Measurements from ENCODE around the gene CTDSPL. TPM values are rescaled to one million over a fixed set of nuclear protein-coding genes. Genes with fewer than 3 reads are reported as not detected.

The CTDSPL gene
- total and polyA plus RNA-seq, 2 of the 13 experiments (the other 11 are each of a cell fraction or from before 2014, with no cell fraction given), result 26.1 to 142 TPM

GRCh38 chr3:38026856-38027255 lies 165.2 kb downstream of the CTDSPL start:
- POLR2A ChIA-PET, result no interaction called here
- TF ChIP-seq ZNF569 (CRISPR knock-in tag; IDR thresholded peaks at IDR 0.05; ENCODE audit: borderline replicate concordance), result no peak
- TF ChIP-seq ZNF33A (CRISPR knock-in tag; IDR thresholded peaks at IDR 0.05; ENCODE audit: borderline replicate concordance), result no peak
- no peak for TF ChIP-seq ZBTB42 (CRISPR knock-in tag; IDR thresholded peaks at IDR 0.05)
- no peak for TF ChIP-seq ZNF703 (CRISPR knock-in tag; IDR thresholded peaks at IDR 0.05; ENCODE audit: borderline replicate concordance)
- no peak for TF ChIP-seq ZNF75D (CRISPR knock-in tag; IDR thresholded peaks at IDR 0.05; ENCODE audit: borderline replicate concordance)
- no peak for TF ChIP-seq CENPT (CRISPR knock-in tag; IDR thresholded peaks at IDR 0.05; ENCODE audit: low read depth)
- TF ChIP-seq ZFP37 (CRISPR knock-in tag; IDR thresholded peaks at IDR 0.05; ENCODE audit: borderline replicate concordance), result no peak
- no peak for TF ChIP-seq HNRNPUL1 (IDR thresholded peaks at IDR 0.05; ENCODE audit: low read depth, low read length)
- TF ChIP-seq ZNF576 (CRISPR knock-in tag; IDR thresholded peaks at IDR 0.05), result no peak
- TF ChIP-seq ZSCAN20 (CRISPR knock-in tag; IDR thresholded peaks at IDR 0.05; ENCODE audit: borderline replicate concordance), result no peak
- no peak for TF ChIP-seq HNRNPLL (IDR thresholded peaks at IDR 0.05; ENCODE audit: low read depth, low read length, poor library complexity, severe bottlenecking)
- TF ChIP-seq ZNF737 (CRISPR knock-in tag; IDR thresholded peaks at IDR 0.05; ENCODE audit: borderline replicate concordance), result no peak
- TF ChIP-seq ZMYM3 (CRISPR knock-in tag; IDR thresholded peaks at IDR 0.05), result no peak
- no peak for TF ChIP-seq NFKB2 (CRISPR knock-in tag; IDR thresholded peaks at IDR 0.05; ENCODE audit: borderline replicate concordance)

More at GRCh38 chr3:38026856-38027255, 165.2 kb downstream of the CTDSPL start:
- FAIRE-seq, result no peak
- H3K4me3 ChIP-seq (replicated peaks in 1 of 3; ENCODE audit: insufficient read depth in 1 of 3, low read depth in 2 of 3, low read length in 3 of 3), result no peak overlapping the region
- BruUV-seq (replicated peaks), result no TSS peak
- no peak overlapping the region for H3K27ac ChIP-seq (ENCODE audit: extremely low read length, insufficient read depth, low read length)
- in situ Hi-C loops (cut with HindIII; ENCODE audit: extremely low pct_ligation_motif_present, low pct_unique_long_range_greater_than_20kb) (no loop called here), intact Hi-C loops (cut with micrococcal nuclease; ENCODE audit: unreplicated experiment) (no loop called here)
- H4K20me1 ChIP-seq (ENCODE audit: insufficient read depth, low read length), result no peaks in the 10 kb centered on the region
- CTCF ChIA-PET (ENCODE audit: low intra/inter-chr PET ratio, low total read pairs), result no interaction called here
- H3K9me3 ChIP-seq (ENCODE audit: low read length), result no peaks in the 10 kb centered on the region
- peaks cover 51% of the 10 kb centered on the region for H3K4me1 ChIP-seq (ENCODE audit: insufficient read depth, low read length)
- H3K9ac ChIP-seq (ENCODE audit: insufficient read depth, low read depth, low read length), result no peak overlapping the region
- no peak for DNase-seq (ENCODE audit: low spot score)
- no peak overlapping the region for H3K4me2 ChIP-seq (ENCODE audit: low read depth, low read length)
- peaks cover 13 to 27% of the 10 kb centered on the region in 2 experiments; a peak in 4 of 5 replicates for H3K27me3 ChIP-seq (ENCODE audit: control insufficient read depth in 1 of 2, insufficient read depth in 2 of 2, low read length in 2 of 2)
- no peak for ATAC-seq
- no peaks in the 10 kb centered on the region for H3K36me3 ChIP-seq (replicated peaks in 1 of 2; ENCODE audit: control insufficient read depth in 1 of 2, insufficient read depth in 2 of 2, low read length in 2 of 2)
- 59% methylated on average over 4 of the region's 4 CpGs for WGBS (ENCODE audit: low lambda C conversion rate)
- H3K79me2 ChIP-seq (ENCODE audit: insufficient read depth, low read length), result no peaks in the 10 kb centered on the region
- no peak overlapping the region for H2AFZ ChIP-seq (ENCODE audit: low read length)

Data from HepG2 (cell line).